ENCODE results near the gene SCAMP4.
A peak's percentile ranks its signal among the peaks of the same experiment; 100 is the strongest.

SCAMP4 gene

GRCh38 chr19:1956868-1957492, 51.8 kb downstream of the SCAMP4 start:
- Histone ChIP-seq H3K9me3 (ENCODE audit: control insufficient read depth, low read length) (no peaks in the 10 kb centered on the region), H3K27ac (ENCODE audit: low read length, poor library complexity, severe bottlenecking) (no peak overlapping the region), H3K23ac (ENCODE audit: low read length in 2 of 2) (no peak overlapping the region), H3K4me1 (ENCODE audit: control insufficient read depth, insufficient read depth, low read depth, low read length) (peaks cover 48% of the 10 kb centered on the region), H2BK12ac (ENCODE audit: low read length in 2 of 2) (no peak overlapping the region), H3K4me2 (ENCODE audit: low read length, poor library complexity, severe bottlenecking) (no peak overlapping the region), H3K4ac (ENCODE audit: low read depth in 1 of 2, low read length in 2 of 2) (no peak overlapping the region), H3K79me1 (replicated peaks; ENCODE audit: low read length, poor library complexity, severe bottlenecking) (peaks cover 13% of the 10 kb centered on the region), H3K4me3 (ENCODE audit: insufficient read depth in 1 of 2, low read depth in 1 of 2, low read length in 2 of 2) (no peak overlapping the region), H3K27me3 (ENCODE audit: control insufficient read depth in 1 of 2, insufficient read depth in 1 of 2, low read length in 2 of 2) (no peaks in the 10 kb centered on the region), H2BK5ac (ENCODE audit: low read depth, low read length, poor library complexity, severe bottlenecking) (no peak overlapping the region), H3K36me3 (ENCODE audit: control insufficient read depth in 1 of 2, insufficient read depth in 2 of 2, low read depth in 1 of 2, low read length in 2 of 2) (peaks cover 0 to 70% of the 10 kb centered on the region in 2 experiments), H2BK15ac (ENCODE audit: low read depth, poor library complexity, severe bottlenecking) (no peak overlapping the region), H3K9ac (ENCODE audit: low read length) (no peak overlapping the region), H4K8ac (ENCODE audit: low read length) (no peak overlapping the region), H4K91ac (ENCODE audit: low read length) (no peak overlapping the region), H2BK120ac (ENCODE audit: low read depth, low read length) (no peak overlapping the region), H3K18ac (ENCODE audit: low read depth in 1 of 2, low read length in 2 of 2) (no peak overlapping the region), H2AFZ (ENCODE audit: low read depth, low read length) (no peak overlapping the region), H3K14ac (ENCODE audit: low read length in 2 of 2) (no peak overlapping the region), H2AK5ac (ENCODE audit: low read length, severe bottlenecking) (no peak overlapping the region)
- DNase-seq = no peak
- 92% methylated on average over 23 of the region's 28 CpGs for WGBS

GRCh38 chr19:1957562-1958248, 52.5 kb downstream of the SCAMP4 start:
- H3K27me3 ChIP-seq (ENCODE audit: control insufficient read depth in 1 of 2, insufficient read depth in 1 of 2, low read length in 2 of 2) = no peaks in the 10 kb centered on the region
- H3K4me3 ChIP-seq (ENCODE audit: insufficient read depth in 1 of 2, low read depth in 1 of 2, low read length in 2 of 2) = no peak overlapping the region
- no peak for DNase-seq
- no peak overlapping the region for H2AK5ac ChIP-seq (ENCODE audit: low read length, severe bottlenecking)
- H2BK120ac ChIP-seq (ENCODE audit: low read depth, low read length) = no peak overlapping the region
- H3K23ac ChIP-seq (ENCODE audit: low read length in 2 of 2) = no peak overlapping the region
- H4K8ac ChIP-seq (ENCODE audit: low read length) = no peak overlapping the region
- H3K79me1 ChIP-seq (replicated peaks; ENCODE audit: low read length, poor library complexity, severe bottlenecking) = peaks cover 17% of the 10 kb centered on the region
- peaks cover 2 to 68% of the 10 kb centered on the region in 2 experiments for H3K36me3 ChIP-seq (ENCODE audit: control insufficient read depth in 1 of 2, insufficient read depth in 2 of 2, low read depth in 1 of 2, low read length in 2 of 2)
- no peak overlapping the region for H3K27ac ChIP-seq (ENCODE audit: low read length, poor library complexity, severe bottlenecking)
- no peak overlapping the region for H3K4me2 ChIP-seq (ENCODE audit: low read length, poor library complexity, severe bottlenecking)
- no peaks in the 10 kb centered on the region for H3K9me3 ChIP-seq (ENCODE audit: control insufficient read depth, low read length)
- no peak overlapping the region for H2BK15ac ChIP-seq (ENCODE audit: low read depth, poor library complexity, severe bottlenecking)
- no peak overlapping the region for H2AFZ ChIP-seq (ENCODE audit: low read depth, low read length)
- no peak overlapping the region for H3K14ac ChIP-seq (ENCODE audit: low read length in 2 of 2)
- H3K9ac ChIP-seq (ENCODE audit: low read length) = no peak overlapping the region
- H2BK5ac ChIP-seq (ENCODE audit: low read depth, low read length, poor library complexity, severe bottlenecking) = no peak overlapping the region
- peaks cover 55% of the 10 kb centered on the region for H3K4me1 ChIP-seq (ENCODE audit: control insufficient read depth, insufficient read depth, low read depth, low read length)
- 98% methylated on average over 34 of the region's 40 CpGs for WGBS
- H2BK12ac ChIP-seq (ENCODE audit: low read length in 2 of 2) = no peak overlapping the region
- no peak overlapping the region for H4K91ac ChIP-seq (ENCODE audit: low read length)
- no peak overlapping the region for H3K18ac ChIP-seq (ENCODE audit: low read depth in 1 of 2, low read length in 2 of 2)
- H3K4ac ChIP-seq (ENCODE audit: low read depth in 1 of 2, low read length in 2 of 2) = no peak overlapping the region

GRCh38 chr19:1959928-1960589, 54.9 kb downstream of the SCAMP4 start:
- no peak overlapping the region for H3K27ac ChIP-seq (ENCODE audit: low read length, poor library complexity, severe bottlenecking)
- no peak for DNase-seq
- H3K4ac ChIP-seq (ENCODE audit: low read depth in 1 of 2, low read length in 2 of 2) = no peak overlapping the region
- H2BK5ac ChIP-seq (ENCODE audit: low read depth, low read length, poor library complexity, severe bottlenecking) = no peak overlapping the region
- no peak overlapping the region for H3K4me3 ChIP-seq (ENCODE audit: insufficient read depth in 1 of 2, low read depth in 1 of 2, low read length in 2 of 2)
- peaks cover 7 to 47% of the 10 kb centered on the region in 2 experiments for H3K36me3 ChIP-seq (ENCODE audit: control insufficient read depth in 1 of 2, insufficient read depth in 2 of 2, low read depth in 1 of 2, low read length in 2 of 2)
- no peak overlapping the region for H3K18ac ChIP-seq (ENCODE audit: low read depth in 1 of 2, low read length in 2 of 2)
- WGBS = 96% methylated on average over 32 of the region's 32 CpGs
- H2AFZ ChIP-seq (ENCODE audit: low read depth, low read length) = no peak overlapping the region
- no peak overlapping the region for H3K4me2 ChIP-seq (ENCODE audit: low read length, poor library complexity, severe bottlenecking)
- no peak overlapping the region for H2BK120ac ChIP-seq (ENCODE audit: low read depth, low read length)
- peak overlapping the region; percentile 56 for H4K91ac ChIP-seq (ENCODE audit: low read length)
- peak overlapping the region; percentile 2 for H2AK5ac ChIP-seq (ENCODE audit: low read length, severe bottlenecking)
- no peak overlapping the region for H3K14ac ChIP-seq (ENCODE audit: low read length in 2 of 2)
- H3K79me1 ChIP-seq (replicated peaks; ENCODE audit: low read length, poor library complexity, severe bottlenecking) = peaks cover 19% of the 10 kb centered on the region
- H3K9me3 ChIP-seq (ENCODE audit: control insufficient read depth, low read length) = no peaks in the 10 kb centered on the region
- no peak overlapping the region for H4K8ac ChIP-seq (ENCODE audit: low read length)
- H3K23ac ChIP-seq (ENCODE audit: low read length in 2 of 2) = no peak overlapping the region
- H3K27me3 ChIP-seq (ENCODE audit: control insufficient read depth in 1 of 2, insufficient read depth in 1 of 2, low read length in 2 of 2) = no peaks in the 10 kb centered on the region
- no peak overlapping the region for H3K9ac ChIP-seq (ENCODE audit: low read length)
- no peak overlapping the region for H2BK12ac ChIP-seq (ENCODE audit: low read length in 2 of 2)
- no peak overlapping the region for H2BK15ac ChIP-seq (ENCODE audit: low read depth, poor library complexity, severe bottlenecking)
- H3K4me1 ChIP-seq (ENCODE audit: control insufficient read depth, insufficient read depth, low read depth, low read length) = peaks cover 51% of the 10 kb centered on the region

Measured in mesenchymal stem cell (in vitro differentiated cells and primary cell).